Mucosa of rectum (tissue), 2 donors: ENCODE data around the gene CCND2.

Experiments
- H3K27ac ChIP-seq, 2 donors: one replicate each; pipeline ENCODE4 v1.7.0; 2013; ENCODE audit warnings: inconsistent platforms in 2 of 2, low read depth in 2 of 2, low read length in 2 of 2
- H3K27me3 ChIP-seq, 2 donors: one replicate each; pipeline ENCODE4 v1.7.0; 2013; ENCODE audit warnings: low read length in 2 of 2; ENCODE audit not compliant: control insufficient read depth in 2 of 2, insufficient read depth in 2 of 2
- H3K36me3 ChIP-seq, 2 donors: one replicate each; pipeline ENCODE4 v1.7.0; 2013; ENCODE audit warnings: low read length in 2 of 2; ENCODE audit not compliant: control insufficient read depth in 2 of 2, insufficient read depth in 2 of 2
- H3K4me1 ChIP-seq, 2 donors: one replicate each; pipeline ENCODE4 v1.7.0; 2013; ENCODE audit warnings: low read length in 2 of 2, mild to moderate bottlenecking in 1 of 2; ENCODE audit not compliant: control insufficient read depth in 2 of 2, insufficient read depth in 2 of 2
- H3K4me3 ChIP-seq, 2 donors: one replicate each; pipeline ENCODE4 v1.7.0; 2013; ENCODE audit warnings: low read length in 2 of 2
- H3K9ac ChIP-seq, 2 donors: one replicate each; pipeline ENCODE4 v1.7.0; 2013; ENCODE audit warnings: low read length in 2 of 2, low read depth in 1 of 2, mild to moderate bottlenecking in 1 of 2
- H3K9me3 ChIP-seq, 2 donors: one replicate each; pipeline ENCODE4 v1.7.0; 2013; ENCODE audit warnings: low read length in 2 of 2; ENCODE audit not compliant: control insufficient read depth in 2 of 2
- donor health status: healthy.
- donor health status: Normal muscosa, but diverticular disease.

CCND2 gene

GRCh38 chr12:4269279-4269991 lies 4.1 kb upstream of the CCND2 start:
- H3K36me3 ChIP-seq = no peaks in the 10 kb centered on the region
- peak overlapping the region; percentile 77 to 78 for H3K9ac ChIP-seq
- no peaks in the 10 kb centered on the region for H3K9me3 ChIP-seq
- no peaks in the 10 kb centered on the region for H3K27me3 ChIP-seq
- peak overlapping the region; percentile 93 to 96 for H3K27ac ChIP-seq
- H3K4me3 ChIP-seq = peak overlapping the region; percentile 71 to 82
- peaks cover 24 to 33% of the 10 kb centered on the region in 2 donors for H3K4me1 ChIP-seq

- H3K4me3 ChIP-seq = peak overlapping the region; percentile 71 to 82
- H3K4me1 ChIP-seq = peaks cover 24 to 33% of the 10 kb centered on the region in 2 donors
- peak overlapping the region; percentile 79 to 81 for H3K9ac ChIP-seq
- H3K36me3 ChIP-seq = no peaks in the 10 kb centered on the region
- H3K9me3 ChIP-seq = no peaks in the 10 kb centered on the region
- no peaks in the 10 kb centered on the region for H3K27me3 ChIP-seq
- peak overlapping the region; percentile 93 to 96 for H3K27ac ChIP-seq
Observed at GRCh38 chr12:4270016-4270830, 3.3 kb upstream of the CCND2 start.

- Histone ChIP-seq H3K36me3 (peaks cover 0 to 2% of the 10 kb centered on the region in 2 donors), H3K9ac (peak overlapping the region; percentile 79 to 81), H3K27me3 (no peaks in the 10 kb centered on the region), H3K4me1 (peaks cover 24 to 33% of the 10 kb centered on the region in 2 donors), H3K9me3 (no peaks in the 10 kb centered on the region), H3K4me3 (peak overlapping the region; percentile 71 to 82), H3K27ac (peak overlapping the region; percentile 93 to 96)
Observed at GRCh38 chr12:4270831-4271716, 2.5 kb upstream of the CCND2 start.

- Histone ChIP-seq H3K27ac (peak overlapping the region; percentile 93 to 96), H3K4me3 (peak overlapping the region; percentile 93 to 96), H3K4me1 (peaks cover 28 to 41% of the 10 kb centered on the region in 2 donors), H3K9me3 (no peaks in the 10 kb centered on the region), H3K27me3 (no peaks in the 10 kb centered on the region), H3K9ac (peak overlapping the region; percentile 81 to 99), H3K36me3 (peaks cover 4% of the 10 kb centered on the region in 2 donors)
Observed at GRCh38 chr12:4271717-4272423, 1.7 kb upstream of the CCND2 start.

GRCh38 chr12:4272424-4273272 lies 914 bp upstream of the CCND2 start:
- Histone ChIP-seq H3K27ac (peak overlapping the region; percentile 83 to 94), H3K4me3 (peak overlapping the region; percentile 93 to 96), H3K36me3 (peaks cover 6 to 10% of the 10 kb centered on the region in 2 donors), H3K9ac (peak overlapping the region; percentile 58 to 99), H3K27me3 (no peaks in the 10 kb centered on the region), H3K9me3 (no peaks in the 10 kb centered on the region), H3K4me1 (peaks cover 36 to 48% of the 10 kb centered on the region in 2 donors)

GRCh38 chr12:4273273-4273651 lies 300 bp upstream of the CCND2 start:
- Histone ChIP-seq H3K4me1 (peaks cover 42 to 54% of the 10 kb centered on the region in 2 donors), H3K36me3 (peaks cover 10 to 16% of the 10 kb centered on the region in 2 donors), H3K4me3 (peak overlapping the region; percentile 93 to 96), H3K27ac (peak overlapping the region; percentile 83 to 94), H3K9ac (peak overlapping the region; percentile 99), H3K27me3 (no peaks in the 10 kb centered on the region), H3K9me3 (no peaks in the 10 kb centered on the region)

- peaks cover 50 to 62% of the 10 kb centered on the region in 2 donors for H3K4me1 ChIP-seq
- no peaks in the 10 kb centered on the region for H3K27me3 ChIP-seq
Observed at GRCh38 chr12:4274396-4275015, 944 bp downstream of the CCND2 start.

GRCh38 chr12:4275016-4275869 lies 1.7 kb downstream of the CCND2 start:
- Histone ChIP-seq H3K36me3 (peaks cover 17 to 29% of the 10 kb centered on the region in 2 donors), H3K4me3 (peak overlapping the region; percentile 93 to 96), H3K9me3 (no peaks in the 10 kb centered on the region), H3K27ac (peak overlapping the region; percentile 88 to 94), H3K9ac (peak overlapping the region; percentile 99), H3K4me1 (peaks cover 53 to 62% of the 10 kb centered on the region in 2 donors), H3K27me3 (no peaks in the 10 kb centered on the region)

More at GRCh38 chr12:4274396-4275015, 944 bp downstream of the CCND2 start:
- H3K9me3 ChIP-seq = no peaks in the 10 kb centered on the region
- peaks cover 10 to 22% of the 10 kb centered on the region in 2 donors for H3K36me3 ChIP-seq
- peak overlapping the region; percentile 93 to 96 for H3K4me3 ChIP-seq
- peak overlapping the region; percentile 99 for H3K9ac ChIP-seq
- peak overlapping the region; percentile 88 to 94 for H3K27ac ChIP-seq
